Ovary (tissue), 9 donors: ENCODE data around the gene APBB2. TPM values are rescaled to one million over a fixed set of nuclear protein-coding genes. Genes with fewer than 3 reads are reported as not detected.

Experiments used
- DNase-seq, 5 donors: peaks; one replicate each; pipeline ENCODE4 v3.0.0-alpha.2; 2019 to 2020
- H3K27ac ChIP-seq, 2 donors: fragments of 200-600 bp; one replicate each; pipeline versions ENCODE4 v1.5.1 to v1.8.0; 2019 to 2022
- H3K27me3 ChIP-seq: fragments of 200-600 bp; one replicate; pipeline ENCODE4 v1.8.0; 2022
- H3K36me3 ChIP-seq: fragments of 200-600 bp; sonication (generic); one replicate; pipeline ENCODE4 v1.5.1; 2019
- H3K4me1 ChIP-seq: one replicate; pipeline ENCODE4 v1.8.1; 2013; ENCODE audit warnings: mild to moderate bottlenecking, moderate library complexity; ENCODE audit not compliant: insufficient read depth
- H3K4me3 ChIP-seq: fragments of 200-600 bp; sonication (generic); one replicate; pipeline ENCODE4 v1.5.1; 2017
- H3K9me3 ChIP-seq, 2 donors: fragments of 200-600 bp in 1 of 2; sonication (generic) in 1 of 2; one replicate each; pipeline versions ENCODE4 v1.5.1 to v1.8.1; 2013 to 2019; ENCODE audit warnings: mild to moderate bottlenecking in 1 of 2, moderate library complexity in 1 of 2
- CTCF ChIP-seq, 3 donors: fragments of 450-650 bp in 2 of 3; fragments of 200-600 bp in 1 of 3; IDR thresholded peaks; one replicate each; pipeline versions ENCODE4 v1.5.1 to v1.8.0; 2016 to 2022; ENCODE audit warnings: antibody characterized with exemption in 3 of 3, mild to moderate bottlenecking in 1 of 3
- EP300 ChIP-seq: sonication (generic); formaldehyde crosslinking; IDR thresholded peaks from one replicate; pipeline ENCODE4 v1.6.1; 2017; ENCODE audit warnings: antibody characterized with exemption
- POLR2A ChIP-seq: fragments of 450-650 bp; IDR thresholded peaks from one replicate; pipeline ENCODE4 v1.6.1; 2017; ENCODE audit warnings: antibody characterized with exemption, mild to moderate bottlenecking, moderate library complexity
- WGBS, 3 donors: extraction: QIAGEN DNeasy Blood & Tissue Kit in 1 of 3; methylation state at CpG; one replicate each; pipeline versions ENCODE4 v1.1.5 to v1.1.7; 2013 to 2017; 5-methylcytosine and 5-hydroxymethylcytosine counted together
- intact Hi-C, 4 donors: fragments of 100-400 bp; cut with DNase I; formaldehyde crosslinking; loops; one replicate each; pipeline versions ENCODE4 v1.11.0 to v1.15.1; 2022 to 2023
- polyA plus RNA-seq, 2 donors: library from polyadenylated mRNA; stranded (reverse); fragments of 200-250 nt in 1 of 2; fragments of 350-450 nt in 1 of 2; fragmentation: Illumina TruSeq in 1 of 2; extraction: RNeasy Lipid Tissue Mini Kit (QIAGEN cat#74804) in 1 of 2; gene quantifications; one replicate each; pipeline ENCODE4 v1.2.3, GENCODE V29; 2013 to 2014
- total RNA-seq, 7 donors: library from RNA; depleted of rRNA in 2 of 7; stranded (reverse); fragments of >200 nt in 2 of 7; fragmentation: NEBNext Ultra II Directional in 3 of 7; extraction: Animal tissue kit (Norgen Biotek cat#: 25700) in 3 of 7; gene quantifications; one replicate each; pipeline versions ENCODE4 v1.1.0 to v1.2.4, GENCODE V29; 2016 to 2023
- donor health status: DM: no; HTN: no; CAD: no; lungs with moderate emphysema.
- donor health status: DM: no; HTN: no; CAD: no.
- donor health status: Bipolar disorder and iron deficiency.
- donor health status: DM: yes; HTN: yes; CAD: no.
- donor health status: DM: no; HTN: no; CAD: no.
- donor health status: DM: yes; HTN: yes; CAD: no.

The APBB2 gene
- total and polyA plus RNA-seq, 9 donors = 30.9 to 163 (median 80.1) TPM

DNA sequence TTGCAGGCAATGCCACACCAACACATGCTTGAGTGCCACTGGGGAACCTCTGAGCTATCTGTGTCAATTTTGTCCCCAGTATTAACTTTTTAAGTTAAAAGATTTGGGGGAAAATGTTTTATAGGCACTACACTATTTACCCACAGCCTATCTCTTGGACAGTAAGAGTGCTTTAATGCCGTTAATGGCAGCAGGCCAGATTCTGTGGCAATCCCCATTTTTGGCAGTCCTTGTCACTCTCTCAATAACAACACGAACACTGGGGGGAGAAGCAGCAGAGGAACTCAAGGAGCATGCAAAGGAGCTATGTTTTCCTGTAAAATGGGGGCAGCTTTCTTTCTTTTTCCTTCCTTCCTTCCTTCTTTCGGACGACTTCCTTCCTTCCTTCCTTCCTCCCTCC, 296.0 kb downstream of the APBB2 start:
- no peak overlapping the region for H3K4me3 ChIP-seq
- intact Hi-C loops = no loop called here
- WGBS, 3 donors = 40 to 47% (median 42%) methylated on average over 4 of the region's 4 CpGs
- no peaks in the 10 kb centered on the region for H3K27me3 ChIP-seq
- DNase-seq = peak in 4 of 5 donors; percentile 30 to 82 (median 64)
- H3K36me3 ChIP-seq = no peaks in the 10 kb centered on the region
- peaks cover 3% of the 10 kb centered on the region for H3K4me1 ChIP-seq
- TF ChIP-seq EP300 = no peak
- no peak for TF ChIP-seq CTCF (IDR thresholded peaks at IDR 0.05)
- no peak for TF ChIP-seq POLR2A
- H3K9me3 ChIP-seq = no peaks in the 10 kb centered on the region
- H3K27ac ChIP-seq = no peak overlapping the region

DNA sequence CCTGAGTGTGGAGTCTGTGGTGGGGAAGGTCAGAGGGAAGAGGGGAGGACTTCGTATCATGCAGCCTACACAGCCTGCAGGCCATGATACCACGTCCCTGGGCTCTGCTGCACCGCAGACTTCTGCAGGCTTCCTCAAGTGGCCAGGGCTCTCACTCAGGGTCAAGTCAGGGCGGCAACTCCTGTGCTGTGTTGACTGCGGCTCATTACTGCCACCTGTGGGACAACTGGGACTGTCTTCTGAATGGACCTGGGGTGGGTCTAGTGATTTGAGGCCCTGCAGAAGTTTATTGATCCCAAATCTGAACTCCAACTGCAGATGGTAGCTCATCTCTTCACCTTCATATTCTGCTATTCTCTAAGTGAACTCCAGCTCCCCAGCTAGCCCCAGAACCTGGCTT, 297.5 kb downstream of the APBB2 start:
- WGBS, 3 donors = 80 to 91% (median 84%) methylated on average over 5 of the region's 5 CpGs
- H3K9me3 ChIP-seq = no peaks in the 10 kb centered on the region
- H3K4me1 ChIP-seq = peaks cover 3% of the 10 kb centered on the region
- H3K4me3 ChIP-seq = no peak overlapping the region
- TF ChIP-seq CTCF (IDR thresholded peaks at IDR 0.05) = no peak
- no peak for TF ChIP-seq POLR2A
- no peak for TF ChIP-seq EP300
- intact Hi-C loops = no loop called here
- H3K27me3 ChIP-seq = no peaks in the 10 kb centered on the region
- no peaks in the 10 kb centered on the region for H3K36me3 ChIP-seq
- DNase-seq = peak in 1 of 5 donors; percentile 35
- no peak overlapping the region for H3K27ac ChIP-seq

DNA sequence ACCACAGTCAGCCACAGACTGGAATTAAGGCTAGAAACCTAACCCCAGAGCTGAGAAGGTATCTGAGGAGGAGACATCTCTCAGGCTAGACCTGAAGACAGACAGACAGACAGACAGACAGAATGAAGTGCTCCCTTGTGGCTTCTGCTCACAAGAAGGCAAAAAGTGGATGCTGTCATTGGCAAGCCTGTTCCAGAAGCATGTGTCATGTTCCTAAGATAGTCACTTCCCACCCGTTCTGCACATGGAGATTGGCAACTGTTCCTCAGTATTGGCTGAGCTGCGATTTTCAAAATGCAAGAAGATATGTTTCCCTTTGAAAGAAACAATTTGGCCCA, 298.2 kb downstream of the APBB2 start:
- intact Hi-C loops = no loop called here
- Histone ChIP-seq H3K36me3 (no peaks in the 10 kb centered on the region), H3K4me3 (no peak overlapping the region), H3K4me1 (peaks cover 3% of the 10 kb centered on the region), H3K27ac (no peak overlapping the region), H3K9me3 (no peaks in the 10 kb centered on the region), H3K27me3 (no peaks in the 10 kb centered on the region)
- WGBS, 3 donors = 49 to 69% (median 56%) methylated on average over 2 of the region's 2 CpGs
- no peak for DNase-seq
- TF ChIP-seq CTCF (IDR thresholded peaks at IDR 0.05) (no peak), EP300 (no peak), POLR2A (no peak)

DNA sequence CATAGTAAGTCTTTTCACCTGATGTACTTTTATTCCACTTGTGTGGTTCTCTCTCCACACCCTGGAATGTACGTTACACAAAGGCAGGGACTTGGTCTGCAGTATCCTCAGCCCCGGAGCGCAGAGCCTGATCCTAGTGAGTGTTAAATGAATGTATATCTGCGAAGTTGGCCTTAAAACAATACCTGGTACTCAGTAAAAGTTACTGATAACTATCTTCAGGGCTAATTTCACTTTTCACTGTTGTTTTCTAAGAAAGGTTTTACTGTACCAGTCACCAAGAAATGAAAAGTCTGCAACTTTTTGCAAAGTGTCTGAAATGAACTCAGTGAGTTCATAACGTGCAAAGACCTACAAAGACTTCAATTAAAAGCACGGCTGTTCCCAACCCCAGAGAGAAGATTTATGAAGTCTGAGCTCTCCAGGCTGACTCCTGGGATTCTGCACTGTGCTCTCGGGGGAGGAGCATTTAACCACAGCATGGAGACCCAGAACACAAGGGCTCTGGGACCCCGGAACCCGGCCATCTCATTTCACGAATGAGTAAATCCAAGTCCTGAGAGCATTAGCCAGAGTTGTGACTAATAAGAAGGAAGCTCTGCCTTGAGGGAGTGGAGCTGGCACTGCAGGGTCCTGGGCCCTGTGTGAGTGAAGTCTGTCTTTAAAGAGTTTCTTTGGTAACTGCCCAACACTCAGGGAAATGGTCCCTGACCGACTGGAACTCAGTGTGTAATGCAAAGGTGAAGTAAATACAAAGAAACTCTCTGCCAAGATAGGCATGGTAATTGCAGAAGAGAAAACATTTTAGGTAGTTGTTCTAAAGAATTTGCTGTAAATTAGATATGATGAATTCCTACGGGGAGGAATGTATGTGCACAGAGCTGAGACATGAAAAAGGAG, 298.8 kb downstream of the APBB2 start:
- TF ChIP-seq EP300 = no peak
- TF ChIP-seq POLR2A = no peak
- no peak for TF ChIP-seq CTCF (IDR thresholded peaks at IDR 0.05)
- Histone ChIP-seq H3K27me3 (no peaks in the 10 kb centered on the region), H3K4me3 (no peak overlapping the region), H3K9me3 (no peaks in the 10 kb centered on the region), H3K4me1 (peaks cover 3% of the 10 kb centered on the region), H3K27ac (no peak overlapping the region), H3K36me3 (no peaks in the 10 kb centered on the region)
- intact Hi-C loops = no loop called here
- 67 to 78% (median 70%) methylated on average over 12 of the region's 12 CpGs for WGBS, 3 donors
- no peak for DNase-seq
